WTC11 (cell line): ENCODE results near the gene IFT122. TPM values are rescaled to one million over a fixed set of nuclear protein-coding genes. Genes with fewer than 3 reads are reported as not detected.

ENCODE experiments used
- ATAC-seq: fragments of 200-7000 bp; cut with Tn5 transposase; 2 replicates; pipeline ENCODE4 v1.10.0; 2021; ENCODE audit warnings: mild to moderate bottlenecking, moderate library complexity
- CTCF ChIA-PET: fragments of 300-600 bp; sonication (Branson Sonifier 250); formaldehyde crosslinking; loops from one replicate; lab custom pipeline; 2021; ENCODE audit warnings: antibody characterized with exemption; lab: Charles Lee
- POLR2A ChIA-PET: fragments of 350-600 bp; sonication (Branson Sonifier 250); formaldehyde crosslinking; loops from one replicate; lab custom pipeline; 2021; ENCODE audit warnings: antibody characterized with exemption; lab: Charles Lee
- DNase-seq: peaks from one replicate; pipeline ENCODE4 v3.0.0; 2021; ENCODE audit warnings: low spot score
- H3K27ac Mint-ChIP-seq: 2 replicates; pipeline ENCODE4 v1.8.0; 2021; ENCODE audit warnings: mixed read lengths
- H3K27me3 Mint-ChIP-seq: 2 replicates; pipeline ENCODE4 v1.8.0; 2021; ENCODE audit warnings: low read depth, mild to moderate bottlenecking, moderate library complexity, mixed read lengths
- H3K36me3 Mint-ChIP-seq: 2 replicates; pipeline ENCODE4 v1.8.0; 2021; ENCODE audit warnings: mixed read lengths
- H3K4me1 Mint-ChIP-seq: 2 replicates; pipeline ENCODE4 v1.8.0; 2022; ENCODE audit warnings: mixed read lengths
- H3K4me3 Mint-ChIP-seq: 2 replicates; pipeline ENCODE4 v1.8.0; 2021; ENCODE audit warnings: mild to moderate bottlenecking, moderate library complexity, mixed read lengths
- H3K9me3 Mint-ChIP-seq: 2 replicates; pipeline ENCODE4 v1.8.0; 2021; ENCODE audit warnings: mixed read lengths
- AR ChIP-seq: fragments of 250-450 bp; sonication (Bioruptor Pico); IDR thresholded peaks from 2 replicates; pipeline ENCODE4 v1.9.0; 2021; ENCODE audit warnings: mild to moderate bottlenecking
- CDX4 ChIP-seq: fragments of 250-450 bp; sonication (Bioruptor Pico); IDR thresholded peaks from 2 replicates; pipeline ENCODE4 v1.9.0; 2021; ENCODE audit warnings: moderate library complexity, mild to moderate bottlenecking, inconsistent platforms, borderline replicate concordance
- CREM ChIP-seq: sonication (generic); formaldehyde crosslinking; IDR thresholded peaks from 2 replicates; pipeline ENCODE4 v1.8.1; 2022; ENCODE audit warnings: mild to moderate bottlenecking, missing genetic modification reagents, moderate library complexity
- E2F5 ChIP-seq: sonication (generic); formaldehyde crosslinking; IDR thresholded peaks from 2 replicates; pipeline ENCODE4 v1.8.1; 2022; ENCODE audit warnings: mild to moderate bottlenecking, moderate library complexity, missing genetic modification reagents
- ERG ChIP-seq: fragments of 250-450 bp; sonication (Bioruptor Pico); IDR thresholded peaks from 2 replicates; pipeline ENCODE4 v1.8.0; 2021; ENCODE audit warnings: mild to moderate bottlenecking
- FOXK1 ChIP-seq: sonication (generic); formaldehyde crosslinking; IDR thresholded peaks from 2 replicates; pipeline ENCODE4 v1.8.0; 2022; ENCODE audit warnings: mild to moderate bottlenecking, moderate library complexity, missing genetic modification reagents
- KAT7 ChIP-seq: sonication (generic); formaldehyde crosslinking; IDR thresholded peaks from 2 replicates; pipeline ENCODE4 v1.8.1; 2023; ENCODE audit warnings: missing genetic modification reagents, mild to moderate bottlenecking, borderline replicate concordance
- MXD4 ChIP-seq: fragments of 250-450 bp; sonication (Bioruptor Pico); IDR thresholded peaks from 2 replicates; pipeline ENCODE4 v1.8.0; 2021; ENCODE audit warnings: mild to moderate bottlenecking, moderate library complexity, borderline replicate concordance
- MYBL2 ChIP-seq: sonication (generic); formaldehyde crosslinking; IDR thresholded peaks from 2 replicates; pipeline ENCODE4 v1.8.1; 2023; ENCODE audit warnings: mild to moderate bottlenecking, moderate library complexity, missing genetic modification reagents
- NR3C1 ChIP-seq: sonication (generic); formaldehyde crosslinking; conservative IDR thresholded peaks from 2 replicates; pipeline ENCODE4 v1.8.1; 2023; ENCODE audit warnings: low read depth, mild to moderate bottlenecking, missing genetic modification reagents
- PRRX2 ChIP-seq: fragments of 250-450 bp; sonication (Bioruptor Pico); IDR thresholded peaks from 2 replicates; pipeline ENCODE4 v1.8.0; 2021; ENCODE audit warnings: mild to moderate bottlenecking
- TEAD4 ChIP-seq: sonication (generic); formaldehyde crosslinking; IDR thresholded peaks from 2 replicates; pipeline ENCODE4 v1.8.0; 2022; ENCODE audit warnings: mild to moderate bottlenecking, missing genetic modification reagents
- ZNF121 ChIP-seq: sonication (generic); formaldehyde crosslinking; IDR thresholded peaks from 2 replicates; pipeline ENCODE4 v1.8.0; 2023; ENCODE audit warnings: missing genetic modification reagents
- ZNF263 ChIP-seq: sonication (generic); formaldehyde crosslinking; IDR thresholded peaks from 2 replicates; pipeline ENCODE4 v1.8.1; 2022; ENCODE audit warnings: low read depth, mild to moderate bottlenecking, moderate library complexity, missing genetic modification reagents
- ZNF396 ChIP-seq: fragments of 250-450 bp; sonication (Bioruptor Pico); IDR thresholded peaks from 2 replicates; pipeline ENCODE4 v1.8.0; 2021; ENCODE audit warnings: mild to moderate bottlenecking, moderate library complexity, borderline replicate concordance
- ZNF416 ChIP-seq: fragments of 250-450 bp; sonication (Bioruptor Pico); IDR thresholded peaks from 2 replicates; pipeline ENCODE4 v1.9.0; 2021; ENCODE audit warnings: mild to moderate bottlenecking, inconsistent platforms
- ZNF532 ChIP-seq: fragments of 250-450 bp; sonication (Bioruptor Pico); IDR thresholded peaks from 2 replicates; pipeline ENCODE4 v1.9.0; 2021; ENCODE audit warnings: mild to moderate bottlenecking, borderline replicate concordance
- ZNF671 ChIP-seq: fragments of 250-450 bp; sonication (Bioruptor Pico); IDR thresholded peaks from 2 replicates; pipeline ENCODE4 v1.8.0; 2021; ENCODE audit warnings: mild to moderate bottlenecking
- total RNA-seq: library from RNA; stranded (reverse); gene quantifications from 3 replicates; pipeline ENCODE4 v1.2.3, GENCODE V29; 2021

Gene IFT122
- total RNA-seq, 1 experiment from 2014 or later: 22.8 TPM

- TF ChIP-seq E2F5 (CRISPR knock-in tag) (no peak), AR (CRISPR knock-in tag) (no peak), ZNF396 (no peak)
These were observed 62.8 kb downstream of the IFT122 start for GRCh38 chr3:129502641-129503408.

GRCh38 chr3:129503471-129504291 lies 63.7 kb downstream of the IFT122 start:
- ATAC-seq: no peak
- ChIA-PET CTCF (interaction anchor here (0.7 to 2.0 kb wide), 2 partner anchors 13 to 21 kb away, joined by 3 to 11 read pairs; no protein-coding TSS in a partner anchor), POLR2A (no interaction called here)
- TF ChIP-seq ZNF263 (CRISPR knock-in tag): no peak
- no peak for TF ChIP-seq NR3C1 (CRISPR knock-in tag)
- TF ChIP-seq KAT7: no peak
- TF ChIP-seq ZNF121 (CRISPR knock-in tag): no peak
- no peak for TF ChIP-seq CREM (CRISPR knock-in tag)
- TF ChIP-seq ZNF671 (CRISPR knock-in tag): no peak
- TF ChIP-seq TEAD4: no peak
- no peak for TF ChIP-seq ERG (CRISPR knock-in tag)
- TF ChIP-seq ZNF532: no peak
- no peak for TF ChIP-seq CDX4 (CRISPR knock-in tag)
- TF ChIP-seq PRRX2 (CRISPR knock-in tag): no peak
- TF ChIP-seq FOXK1 (CRISPR knock-in tag): no peak
- TF ChIP-seq MXD4 (CRISPR knock-in tag): no peak
- TF ChIP-seq MYBL2 (CRISPR knock-in tag): no peak
- no peak for TF ChIP-seq ZNF416 (CRISPR knock-in tag)
- H3K27ac Mint-ChIP-seq: no peak overlapping the region
- H3K36me3 Mint-ChIP-seq: no peaks in the 10 kb centered on the region; the same call in 1 of the 2 replicates
- no peaks in the 10 kb centered on the region for H3K27me3 Mint-ChIP-seq
- no peaks in the 10 kb centered on the region for H3K9me3 Mint-ChIP-seq
- H3K4me1 Mint-ChIP-seq: peaks cover 10% of the 10 kb centered on the region
- no peak for DNase-seq
- no peak overlapping the region for H3K4me3 Mint-ChIP-seq

More at GRCh38 chr3:129502641-129503408, 62.8 kb downstream of the IFT122 start:
- POLR2A ChIA-PET: no interaction called here
- CTCF ChIA-PET: interaction anchor here (0.7 to 2.0 kb wide), 4 partner anchors 13 to 119 kb away, joined by 3 to 11 read pairs (median 4); no protein-coding TSS in a partner anchor
- no peak overlapping the region for H3K4me3 Mint-ChIP-seq
- no peaks in the 10 kb centered on the region for H3K27me3 Mint-ChIP-seq
- peaks cover 10% of the 10 kb centered on the region for H3K4me1 Mint-ChIP-seq
- H3K27ac Mint-ChIP-seq: no peak overlapping the region
- no peak for DNase-seq
- H3K36me3 Mint-ChIP-seq: no peaks in the 10 kb centered on the region; the same call in 1 of the 2 replicates
- ATAC-seq: no peak
- no peaks in the 10 kb centered on the region for H3K9me3 Mint-ChIP-seq
